HEK293 (cell line): Measurements from ENCODE around the gene CRACDL.

Experiments
- AEBP2 ChIP-seq: fragments of 450-650 bp; formaldehyde crosslinking; IDR thresholded peaks from 2 replicates; pipeline ENCODE4 v1.5.1; 2016; ENCODE audit warnings: missing biosample characterization, missing genetic modification characterization, borderline replicate concordance
- CTCF ChIP-seq: fragments of 450-650 bp; formaldehyde crosslinking; IDR thresholded peaks from 2 replicates; pipeline ENCODE4 v1.5.1; 2016; ENCODE audit warnings: missing biosample characterization, missing genetic modification characterization
- PBX3 ChIP-seq: sonication (generic); formaldehyde crosslinking; IDR thresholded peaks from 2 replicates; pipeline ENCODE4 v1.8.1; 2022; ENCODE audit warnings: mild to moderate bottlenecking, moderate library complexity, missing genetic modification reagents
- REST ChIP-seq: fragments of 450-650 bp; formaldehyde crosslinking; IDR thresholded peaks from 2 replicates; pipeline ENCODE4 v1.5.1; 2016; ENCODE audit warnings: missing biosample characterization, missing genetic modification characterization
- ZNF529 ChIP-seq: fragments of 450-650 bp; formaldehyde crosslinking; IDR thresholded peaks from 2 replicates; pipeline ENCODE4 v1.5.1; 2017; ENCODE audit warnings: missing genetic modification characterization, missing biosample characterization; ENCODE audit not compliant: insufficient replicate concordance
- ZNF660 ChIP-seq: fragments of 450-650 bp; IDR thresholded peaks from 2 replicates; pipeline ENCODE4 v1.5.1; 2018; ENCODE audit warnings: missing biosample characterization, mild to moderate bottlenecking, missing genetic modification characterization

- TF ChIP-seq CTCF (tag by site-specific recombination), result no peak
- TF ChIP-seq ZNF660 (tag by site-specific recombination), result no peak
- no peak for TF ChIP-seq ZNF529 (tag by site-specific recombination)
- no peak for TF ChIP-seq AEBP2 (tag by site-specific recombination)
- no peak for TF ChIP-seq PBX3
- no peak for TF ChIP-seq REST (tag by site-specific recombination)
Observed at GRCh38 chr2:98802344-98802743, 133.7 kb downstream of the CRACDL start.
